Liver (tissue), 3 donors: ENCODE measurements around the gene ZBP1.

Source experiments
- CTCF ChIP-seq: fragments of 150-350 bp; IDR thresholded peaks from 2 replicates; pipeline ENCODE4 v1.5.1; 2017; ENCODE audit warnings: improper control_type of control experiment, low read depth, low read length; ENCODE audit not compliant: missing input control
- MAX ChIP-seq: IDR thresholded peaks from 2 replicates; pipeline ENCODE4 v1.6.1; 2016; ENCODE audit warnings: antibody characterized with exemption
- REST ChIP-seq: IDR thresholded peaks from 2 replicates; pipeline ENCODE4 v1.6.1; 2016; ENCODE audit warnings: antibody characterized with exemption, mild to moderate bottlenecking
- TAF1 ChIP-seq: conservative IDR thresholded peaks from 2 replicates; pipeline ENCODE4 v1.6.1; 2016; ENCODE audit warnings: antibody characterized with exemption, mild to moderate bottlenecking
- donor health status: healthy.
- donor health status: healthy.

- TF ChIP-seq CTCF (no peak), TAF1 (no peak), MAX (no peak), REST (no peak)
These were observed 36.1 kb upstream of the ZBP1 start for GRCh38 chr20:57656252-57656820.
